ENCODE measurements around the gene DNLZ.

The DNLZ gene

GRCh38 chr9:136374183-136374575 is 10.6 kb upstream of the DNLZ start:
- no peak for DNase-seq

GRCh38 chr9:136373300-136374182 is 10.0 kb upstream of the DNLZ start, which contains the start of gene CARD9:
TSS of gene CARD9 (minus strand) at chr9:136373669. CDS start at chr9:136372078, 1,591 bp downstream.
- no peak for DNase-seq

- peak; percentile 80 for DNase-seq
These were observed 9.2 kb upstream of the DNLZ start for GRCh38 chr9:136372561-136373299.

GRCh38 chr9:136372006-136372405 is 8.5 kb upstream of the DNLZ start:
- DNase-seq, result no peak

GRCh38 chr9:136371533-136371880 is 8.0 kb upstream of the DNLZ start:
- DNase-seq, result no peak

- DNase-seq, result no peak
These were observed 7.4 kb upstream of the DNLZ start for GRCh38 chr9:136370687-136371532.

GRCh38 chr9:136370037-136370436 is 6.5 kb upstream of the DNLZ start:
- no peak for DNase-seq

- no peak for DNase-seq
These were observed 4.6 kb upstream of the DNLZ start for GRCh38 chr9:136368190-136368589.

- DNase-seq, result no peak
These were observed 4.0 kb upstream of the DNLZ start for GRCh38 chr9:136367296-136368145.

GRCh38 chr9:136366826-136367225 is 3.3 kb upstream of the DNLZ start:
- no peak for DNase-seq

- no peak for DNase-seq
These were observed 2.3 kb upstream of the DNLZ start for GRCh38 chr9:136365775-136366222.

- no peak for DNase-seq
These were observed 1.6 kb upstream of the DNLZ start for GRCh38 chr9:136364942-136365774.

GRCh38 chr9:136363949-136364748 is 605 bp upstream of the DNLZ start:
- DNase-seq, result no peak

- DNase-seq, result no peak
These were observed 1.1 kb downstream of the DNLZ start for GRCh38 chr9:136362450-136362784.

GRCh38 chr9:136361754-136362449 is 1.6 kb downstream of the DNLZ start:
- DNase-seq, result no peak

- DNase-seq, result peak; percentile 69
These were observed 2.3 kb downstream of the DNLZ start for GRCh38 chr9:136361047-136361753.

GRCh38 chr9:136359774-136360718 is 3.5 kb downstream of the DNLZ start:
- no peak for DNase-seq

- no peak for DNase-seq
These were observed 4.7 kb downstream of the DNLZ start for GRCh38 chr9:136358888-136359287.

All from femur (tissue), 1 donor.